HepG2 (cell line): ENCODE measurements around the gene ARMC3. TPM values are rescaled to one million over a fixed set of nuclear protein-coding genes. Genes with fewer than 3 reads are reported as not detected.

Experiments used
- ATAC-seq: fragments of 200-7000 bp; cut with Tn5 transposase; 3 replicates; pipeline ENCODE4 v1.9.1; 2020; ENCODE audit warnings: mild to moderate bottlenecking, moderate library complexity
- BruUV-seq: library from RNA; stranded (reverse); fragments of 400-500 nt; replicated peaks from 2 replicates; lab custom pipeline; 2021; lab: Mats Ljungman, UMichigan
- CTCF ChIA-PET: fragments of 300-600 bp; formaldehyde crosslinking; extraction: SDS; loops from one replicate; lab custom pipeline; 2021; ENCODE audit warnings: low total read pairs, inconsistent platforms, low intra/inter-chr PET ratio; lab: Yijun Ruan, JAX
- POLR2A ChIA-PET: fragments of 350-600 bp; sonication (Branson Sonifier 250); formaldehyde crosslinking; loops from one replicate; lab custom pipeline; 2020; ENCODE audit warnings: antibody characterized with exemption, inconsistent platforms; lab: Yijun Ruan, JAX
- DNase-seq: peaks from one replicate; pipeline ENCODE4 v3.0.0-alpha.2; 2015; ENCODE audit warnings: low spot score
- FAIRE-seq: peaks from 3 replicates; lab custom pipeline; 2011; peaks lifted over from hg19 to GRCh38; lab: Jason Lieb, UNC
- H2AFZ ChIP-seq: one replicate; pipeline ENCODE4 v1.6.1; 2011; ENCODE audit warnings: low read length, inconsistent platforms
- H3K27ac ChIP-seq: fragments of 300-600 bp; 3 replicates; pipeline ENCODE4 v1.8.0; 2011; ENCODE audit warnings: mixed run types, mild to moderate bottlenecking, mixed read lengths, low read length, inconsistent platforms; ENCODE audit not compliant: insufficient read depth; ENCODE audit errors: extremely low read length
- H3K27me3 ChIP-seq, 2 experiments: fragments of 200-600 bp in 1 of 2; 2 replicates in 1 of 2; 3 replicates in 1 of 2; pipeline versions ENCODE4 v1.6.0 to v1.8.0; 2011; ENCODE audit warnings: low read length in 2 of 2, mild to moderate bottlenecking in 2 of 2, moderate library complexity in 2 of 2, inconsistent platforms in 1 of 2; ENCODE audit not compliant: insufficient read depth in 2 of 2, control insufficient read depth in 1 of 2
- H3K36me3 ChIP-seq, 2 experiments: fragments of 200-600 bp in 1 of 2; replicated peaks in 1 of 2; 2 replicates in 1 of 2; 3 replicates in 1 of 2; pipeline versions ENCODE4 v1.5.1 to v1.8.0; 2011; ENCODE audit warnings: low read length in 2 of 2, inconsistent platforms in 1 of 2; ENCODE audit not compliant: insufficient read depth in 2 of 2, control insufficient read depth in 1 of 2
- H3K4me1 ChIP-seq: 2 replicates; pipeline ENCODE4 v1.5.1; 2012; ENCODE audit warnings: low read length, inconsistent platforms; ENCODE audit not compliant: insufficient read depth
- H3K4me2 ChIP-seq: 2 replicates; pipeline ENCODE4 v1.6.0; 2011; ENCODE audit warnings: low read depth, low read length, inconsistent platforms
- H3K4me3 ChIP-seq, 3 experiments: fragments of 200-600 bp in 1 of 3; sonication (generic), shearing (Covaris generic) in 1 of 3; replicated peaks in 1 of 3; 2 replicates each; pipeline ENCODE4 v1.5.1; 2011 to 2016; ENCODE audit warnings: low read length in 3 of 3, inconsistent platforms in 2 of 3, low read depth in 2 of 3, mild to moderate bottlenecking in 2 of 3, control low read depth in 1 of 3, mixed read lengths in 1 of 3; ENCODE audit not compliant: insufficient read depth in 1 of 3
- H3K79me2 ChIP-seq: one replicate; pipeline ENCODE4 v1.6.1; 2011; ENCODE audit warnings: low read length, inconsistent platforms; ENCODE audit not compliant: insufficient read depth
- H3K9ac ChIP-seq: 2 replicates; pipeline ENCODE4 v1.6.0; 2011; ENCODE audit warnings: mild to moderate bottlenecking, low read depth, low read length, inconsistent platforms; ENCODE audit not compliant: insufficient read depth
- H3K9me3 ChIP-seq: 2 replicates; pipeline ENCODE4 v1.5.1; 2012; ENCODE audit warnings: mild to moderate bottlenecking, low read length
- H4K20me1 ChIP-seq: 2 replicates; pipeline ENCODE4 v1.6.0; 2011; ENCODE audit warnings: inconsistent platforms, mild to moderate bottlenecking, low read length, moderate library complexity; ENCODE audit not compliant: insufficient read depth
- AKAP8 ChIP-seq: sonication (generic); formaldehyde crosslinking; IDR thresholded peaks from 2 replicates; pipeline ENCODE4 v1.5.1; 2020; ENCODE audit warnings: mild to moderate bottlenecking, missing genetic modification reagents
- CHCHD3 ChIP-seq: sonication (generic); formaldehyde crosslinking; IDR thresholded peaks from 2 replicates; pipeline ENCODE4 v1.8.0; 2022; ENCODE audit warnings: mild to moderate bottlenecking, missing genetic modification reagents, moderate library complexity
- ISL2 ChIP-seq: sonication (generic); formaldehyde crosslinking; IDR thresholded peaks from 2 replicates; pipeline ENCODE4 v1.5.0; 2020; ENCODE audit warnings: missing genetic modification reagents
- NR2F6 ChIP-seq, 2 experiments: IDR thresholded peaks; 2 replicates each; pipeline ENCODE4 v1.6.1; 2016; ENCODE audit warnings: antibody characterized with exemption in 1 of 2, mild to moderate bottlenecking in 1 of 2
- RARA ChIP-seq: IDR thresholded peaks from 2 replicates; pipeline ENCODE4 v1.6.1; 2016; ENCODE audit warnings: missing genetic modification reagents, missing compliant biosample characterization
- ZNF704 ChIP-seq: sonication (generic); formaldehyde crosslinking; IDR thresholded peaks from 2 replicates; pipeline ENCODE4 v1.8.1; 2023; ENCODE audit warnings: mild to moderate bottlenecking, inconsistent platforms, moderate library complexity, missing genetic modification reagents, borderline replicate concordance
- WGBS: methylation state at CpG from one replicate; pipeline ENCODE4 v1.1.6; 2017; ENCODE audit warnings: low lambda C conversion rate; 5-methylcytosine and 5-hydroxymethylcytosine counted together
- in situ Hi-C: cut with HindIII; loops from 2 replicates; pipeline ENCODE4 v1.10.0; 2017; ENCODE audit warnings: low pct_unique_long_range_greater_than_20kb; ENCODE audit not compliant: extremely low pct_ligation_motif_present
- intact Hi-C: fragments of 100-400 bp; cut with micrococcal nuclease; formaldehyde crosslinking; loops from one replicate; pipeline ENCODE4 v1.10.0; 2022; ENCODE audit not compliant: unreplicated experiment
- polyA plus RNA-seq, 8 experiments: library from polyadenylated mRNA; depleted of rRNA in 3 of 8; stranded (reverse) in 7 of 8; unstranded in 1 of 8; fragments of >200 nt; fragmentation: Illumina TruSeq in 4 of 8; extraction: Trizol in 4 of 8; gene quantifications; 2 replicates each; pipeline versions ENCODE4 v1.2.1 to v1.2.3, GENCODE V29; 2011 to 2016; ENCODE audit warnings: low read depth in 4 of 8, missing spikeins in 1 of 8, mixed read lengths in 1 of 8; ENCODE audit not compliant: insufficient read depth in 1 of 8
- total RNA-seq, 5 experiments: library from RNA; depleted of rRNA; stranded (reverse); fragments of >200 nt; fragmentation: Illumina TruSeq; extraction: Trizol; gene quantifications; 2 replicates each; pipeline ENCODE4 v1.2.3, GENCODE V29; 2016; ENCODE audit warnings: low read depth in 1 of 5
- TF ChIP-seq, protein P1 (sequence below): sonication (generic); formaldehyde crosslinking; IDR thresholded peaks from 2 replicates; pipeline ENCODE4 v1.4.0; 2020; ENCODE audit warnings: missing genetic modification reagents
- TF ChIP-seq, protein P2 (sequence below): IDR thresholded peaks from 2 replicates; pipeline ENCODE4 v1.6.1; 2016; ENCODE audit warnings: missing biosample characterization, missing genetic modification reagents, low read depth
- TF ChIP-seq, protein P3 (sequence below): sonication (generic); formaldehyde crosslinking; IDR thresholded peaks from 2 replicates; pipeline ENCODE4 v1.5.1; 2020; ENCODE audit warnings: missing genetic modification reagents, mild to moderate bottlenecking, borderline replicate concordance

The ARMC3 gene
- total and polyA plus RNA-seq, 2 of the 13 experiments (the other 11 are each of a cell fraction or from before 2014, with no cell fraction given), result not detected

- CTCF ChIA-PET, result no interaction called here
- no peaks in the 10 kb centered on the region for H4K20me1 ChIP-seq
These were observed 145.7 kb downstream of the ARMC3 start for GRCh38 chr10:23073527-23073926.

More at GRCh38 chr10:23073527-23073926, 145.7 kb downstream of the ARMC3 start:
- POLR2A ChIA-PET, result no interaction called here
- Histone ChIP-seq H3K36me3 (no peaks in the 10 kb centered on the region), H3K79me2 (no peaks in the 10 kb centered on the region), H2AFZ (no peak overlapping the region), H3K9me3 (no peaks in the 10 kb centered on the region), H3K4me1 (no peaks in the 10 kb centered on the region), H3K27me3 (no peaks in the 10 kb centered on the region; a peak in 1 of 5 replicates), H3K4me2 (no peak overlapping the region), H3K27ac (no peak overlapping the region), H3K4me3 (no peak overlapping the region), H3K9ac (no peak overlapping the region)
- ATAC-seq, result no peak
- TF ChIP-seq AKAP8 (CRISPR knock-in tag) (no peak), ISL2 (CRISPR knock-in tag) (no peak), RARA (no peak), NR2F6 (IDR thresholded peaks at IDR 0.05) (no peak), NR2F6 (CRISPR knock-in tag; IDR thresholded peaks at IDR 0.05) (no peak), ZNF704 (CRISPR knock-in tag) (no peak), CHCHD3 (CRISPR knock-in tag) (no peak)
- TF ChIP-seq, protein P1, sequence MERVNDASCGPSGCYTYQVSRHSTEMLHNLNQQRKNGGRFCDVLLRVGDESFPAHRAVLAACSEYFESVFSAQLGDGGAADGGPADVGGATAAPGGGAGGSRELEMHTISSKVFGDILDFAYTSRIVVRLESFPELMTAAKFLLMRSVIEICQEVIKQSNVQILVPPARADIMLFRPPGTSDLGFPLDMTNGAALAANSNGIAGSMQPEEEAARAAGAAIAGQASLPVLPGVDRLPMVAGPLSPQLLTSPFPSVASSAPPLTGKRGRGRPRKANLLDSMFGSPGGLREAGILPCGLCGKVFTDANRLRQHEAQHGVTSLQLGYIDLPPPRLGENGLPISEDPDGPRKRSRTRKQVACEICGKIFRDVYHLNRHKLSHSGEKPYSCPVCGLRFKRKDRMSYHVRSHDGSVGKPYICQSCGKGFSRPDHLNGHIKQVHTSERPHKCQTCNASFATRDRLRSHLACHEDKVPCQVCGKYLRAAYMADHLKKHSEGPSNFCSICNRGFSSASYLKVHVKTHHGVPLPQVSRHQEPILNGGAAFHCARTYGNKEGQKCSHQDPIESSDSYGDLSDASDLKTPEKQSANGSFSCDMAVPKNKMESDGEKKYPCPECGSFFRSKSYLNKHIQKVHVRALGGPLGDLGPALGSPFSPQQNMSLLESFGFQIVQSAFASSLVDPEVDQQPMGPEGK (CRISPR knock-in tag), result no peak
- TF ChIP-seq, protein P2, sequence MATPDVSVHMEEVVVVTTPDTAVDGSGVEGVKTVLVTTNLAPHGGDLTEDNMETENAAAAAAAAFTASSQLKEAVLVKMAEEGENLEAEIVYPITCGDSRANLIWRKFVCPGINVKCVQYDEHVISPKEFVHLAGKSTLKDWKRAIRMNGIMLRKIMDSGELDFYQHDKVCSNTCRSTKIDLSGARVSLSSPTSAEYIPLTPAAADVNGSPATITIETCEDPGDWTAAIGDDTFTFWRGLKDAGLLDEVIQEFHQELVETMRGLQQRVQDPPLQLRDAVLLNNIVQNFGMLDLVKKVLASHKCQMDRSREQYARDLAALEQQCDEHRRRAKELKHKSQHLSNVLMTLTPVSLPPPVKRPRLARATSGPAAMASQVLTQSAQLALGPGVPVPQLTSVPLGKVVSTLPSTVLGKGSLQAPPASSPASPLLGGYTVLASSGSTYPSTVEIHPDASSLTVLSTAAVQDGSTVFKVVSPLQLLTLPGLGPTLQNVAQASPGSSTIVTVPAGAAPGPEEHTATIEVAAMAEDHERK (CRISPR knock-in tag), result no peak
- TF ChIP-seq, protein P3, sequence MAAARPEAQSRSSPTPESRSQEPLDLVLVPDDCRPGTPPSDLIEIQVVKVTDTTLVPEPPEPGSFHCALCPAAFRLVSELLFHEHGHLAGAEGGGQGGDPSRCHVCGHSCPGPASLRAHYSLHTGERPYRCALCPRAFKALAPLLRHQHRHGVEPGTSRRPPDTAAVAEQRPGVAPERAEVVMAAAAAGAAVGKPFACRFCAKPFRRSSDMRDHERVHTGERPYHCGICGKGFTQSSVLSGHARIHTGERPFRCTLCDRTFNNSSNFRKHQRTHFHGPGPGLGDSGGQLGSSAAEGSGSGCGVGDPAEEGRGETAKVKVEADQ (CRISPR knock-in tag), result no peak
- intact Hi-C loops (no loop called here), in situ Hi-C loops (no loop called here)
- DNase-seq, result no peak
- no peak for FAIRE-seq
- WGBS, result 31% methylated on average over 3 of the region's 3 CpGs
- BruUV-seq, result no TSS peak
